ENCODE data around the gene USP31.

Gene USP31

GRCh38 chr16:23072769-23073549 lies 76.3 kb downstream of the USP31 start:
- peak; percentile 74 for DNase-seq (ENCODE audit: low read depth)
- TF ChIP-seq, protein P1, sequence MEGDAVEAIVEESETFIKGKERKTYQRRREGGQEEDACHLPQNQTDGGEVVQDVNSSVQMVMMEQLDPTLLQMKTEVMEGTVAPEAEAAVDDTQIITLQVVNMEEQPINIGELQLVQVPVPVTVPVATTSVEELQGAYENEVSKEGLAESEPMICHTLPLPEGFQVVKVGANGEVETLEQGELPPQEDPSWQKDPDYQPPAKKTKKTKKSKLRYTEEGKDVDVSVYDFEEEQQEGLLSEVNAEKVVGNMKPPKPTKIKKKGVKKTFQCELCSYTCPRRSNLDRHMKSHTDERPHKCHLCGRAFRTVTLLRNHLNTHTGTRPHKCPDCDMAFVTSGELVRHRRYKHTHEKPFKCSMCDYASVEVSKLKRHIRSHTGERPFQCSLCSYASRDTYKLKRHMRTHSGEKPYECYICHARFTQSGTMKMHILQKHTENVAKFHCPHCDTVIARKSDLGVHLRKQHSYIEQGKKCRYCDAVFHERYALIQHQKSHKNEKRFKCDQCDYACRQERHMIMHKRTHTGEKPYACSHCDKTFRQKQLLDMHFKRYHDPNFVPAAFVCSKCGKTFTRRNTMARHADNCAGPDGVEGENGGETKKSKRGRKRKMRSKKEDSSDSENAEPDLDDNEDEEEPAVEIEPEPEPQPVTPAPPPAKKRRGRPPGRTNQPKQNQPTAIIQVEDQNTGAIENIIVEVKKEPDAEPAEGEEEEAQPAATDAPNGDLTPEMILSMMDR (conservative IDR thresholded peaks at IDR 0.05; ENCODE audit: low read depth, low read length): no peak
- no peak overlapping the region for H3K4me3 ChIP-seq (ENCODE audit: low read depth, low read length)

GRCh38 chr16:23072084-23072599 lies 77.1 kb downstream of the USP31 start:
- TF ChIP-seq, protein P1 (conservative IDR thresholded peaks at IDR 0.05; ENCODE audit: low read depth, low read length): no peak
- peak; percentile 87 for DNase-seq (ENCODE audit: low read depth)
- no peak overlapping the region for H3K4me3 ChIP-seq (ENCODE audit: low read depth, low read length)

- DNase-seq (ENCODE audit: low read depth): peak; percentile 74
- H3K4me3 ChIP-seq (ENCODE audit: low read depth, low read length): peak overlapping the region; percentile 29
- TF ChIP-seq, protein P1 (conservative IDR thresholded peaks at IDR 0.05; ENCODE audit: low read depth, low read length): no peak
Observed at GRCh38 chr16:23071196-23072083, 77.8 kb downstream of the USP31 start.

- TF ChIP-seq, protein P1 (conservative IDR thresholded peaks at IDR 0.05; ENCODE audit: low read depth, low read length): no peak
- H3K4me3 ChIP-seq (ENCODE audit: low read depth, low read length): no peak overlapping the region
- DNase-seq (ENCODE audit: low read depth): no peak
Observed at GRCh38 chr16:23069844-23070243, 79.4 kb downstream of the USP31 start.

GRCh38 chr16:23068079-23068736 lies 81.0 kb downstream of the USP31 start:
- DNase-seq (ENCODE audit: low read depth): no peak
- TF ChIP-seq, protein P1 (conservative IDR thresholded peaks at IDR 0.05; ENCODE audit: low read depth, low read length): no peak
- no peak overlapping the region for H3K4me3 ChIP-seq (ENCODE audit: low read depth, low read length)

DNA sequence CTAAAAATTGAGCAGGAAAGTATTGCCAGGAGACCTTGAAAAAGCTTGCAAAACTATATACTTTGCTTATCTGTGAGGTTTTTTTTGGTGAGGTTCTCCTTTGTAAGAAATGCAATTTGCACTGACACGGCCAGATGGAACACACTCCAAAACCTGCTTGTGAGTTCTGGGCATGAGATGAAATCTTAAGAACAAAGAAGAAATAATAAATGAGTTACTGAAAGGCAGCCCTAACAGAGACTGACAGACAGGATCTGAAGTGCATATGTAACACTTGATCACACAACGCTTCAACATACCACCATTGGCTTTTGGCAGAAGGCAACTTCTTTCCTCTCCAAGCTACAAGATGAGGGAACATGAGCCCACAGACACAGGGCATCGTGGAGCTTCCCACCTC lies 82.6 kb downstream of the USP31 start:
- no peak for DNase-seq (ENCODE audit: low read depth)
- TF ChIP-seq, protein P1 (conservative IDR thresholded peaks at IDR 0.05; ENCODE audit: low read depth, low read length): no peak
- H3K4me3 ChIP-seq (ENCODE audit: low read depth, low read length): no peak overlapping the region
